ENCODE results near the gene NARF. TPM values are rescaled to one million over a fixed set of nuclear protein-coding genes. Genes with fewer than 3 reads are reported as not detected.

NARF gene
- total RNA-seq, 4 donors from 2014 or later = 33.2 to 47.5 (median 40.2) TPM

- Histone ChIP-seq H3K27ac (peak overlapping the region in 1 of 4 donors; percentile 28), H3K9me3 (no peaks in the 10 kb centered on the region), H3K36me3 (peaks cover 19 to 65% (median 45%) of the 10 kb centered on the region in 3 donors), H3K4me3 (no peak overlapping the region), H3K27me3 (no peaks in the 10 kb centered on the region), H3K4me1 (peaks cover 18 to 45% (median 18%) of the 10 kb centered on the region in 3 donors)
- TF ChIP-seq CTCF (IDR thresholded peaks at IDR 0.05) (no peak), POLR2A (IDR thresholded peaks at IDR 0.05) (no peak)
- intact Hi-C loops (cut with DNase I) = loop anchor here (5.0 kb wide), 1 partner anchor 64 kb away; no protein-coding TSS in a partner anchor
- DNase-seq = no peak
- 86 to 89% methylated on average over 8 to 14 of the region's 14 CpGs for WGBS, 2 donors
Observed at GRCh38 chr17:82487910-82488309, 29.4 kb downstream of the NARF start.

- peaks cover 13 to 52% (median 40%) of the 10 kb centered on the region in 3 donors for H3K36me3 ChIP-seq
- 63 to 68% methylated on average over 4 to 6 of the region's 8 CpGs for WGBS, 2 donors
- H3K4me1 ChIP-seq = peaks cover 24 to 57% (median 27%) of the 10 kb centered on the region in 3 donors
- DNase-seq = no peak
- no peaks in the 10 kb centered on the region for H3K9me3 ChIP-seq
- TF ChIP-seq POLR2A (IDR thresholded peaks at IDR 0.05) = no peak
- no peak for TF ChIP-seq CTCF (IDR thresholded peaks at IDR 0.05)
- no peak overlapping the region for H3K4me3 ChIP-seq
- no peaks in the 10 kb centered on the region for H3K27me3 ChIP-seq
- peak overlapping the region in 3 of 4 donors; percentile 43 to 81 (median 74) for H3K27ac ChIP-seq
- intact Hi-C loops (cut with DNase I) = loop anchor here (5.0 kb wide), 1 partner anchor 63 kb away; no protein-coding TSS in a partner anchor
Observed at GRCh38 chr17:82489117-82489516, 30.6 kb downstream of the NARF start.

- Histone ChIP-seq H3K4me1 (peaks cover 31 to 65% (median 33%) of the 10 kb centered on the region in 3 donors), H3K27ac (peak overlapping the region in 3 of 4 donors; percentile 34 to 74 (median 43)), H3K9me3 (no peaks in the 10 kb centered on the region), H3K27me3 (no peaks in the 10 kb centered on the region), H3K36me3 (peaks cover 7 to 44% (median 31%) of the 10 kb centered on the region in 3 donors), H3K4me3 (no peak overlapping the region)
- TF ChIP-seq POLR2A (IDR thresholded peaks at IDR 0.05) (no peak), CTCF (IDR thresholded peaks at IDR 0.05) (no peak)
- WGBS, 2 donors = 65 to 84% methylated on average over 17 to 20 of the region's 21 CpGs
- no peak for DNase-seq
- intact Hi-C loops (cut with DNase I) = loop anchor here (5.0 kb wide), 1 partner anchor 62 kb away; no protein-coding TSS in a partner anchor
Observed at GRCh38 chr17:82489851-82490511, 31.4 kb downstream of the NARF start.

GRCh38 chr17:82490512-82491195, 32.1 kb downstream of the NARF start:
- no peak for TF ChIP-seq CTCF (IDR thresholded peaks at IDR 0.05)
- no peak for TF ChIP-seq POLR2A (IDR thresholded peaks at IDR 0.05)
- Histone ChIP-seq H3K27ac (peak overlapping the region in 1 of 4 donors; percentile 43), H3K36me3 (peaks cover under 1 to 37% (median 24%) of the 10 kb centered on the region in 3 donors), H3K27me3 (no peaks in the 10 kb centered on the region), H3K4me3 (no peak overlapping the region), H3K9me3 (no peaks in the 10 kb centered on the region), H3K4me1 (peaks cover 36 to 72% (median 37%) of the 10 kb centered on the region in 3 donors)
- no peak for DNase-seq
- intact Hi-C loops (cut with DNase I) = no loop called here
- WGBS, 2 donors = 78 to 100% methylated on average over 1 to 22 of the region's 25 CpGs

- TF ChIP-seq POLR2A (IDR thresholded peaks at IDR 0.05) = no peak
- H3K36me3 ChIP-seq = peaks cover 0 to 32% (median 19%) of the 10 kb centered on the region in 3 donors
- H3K9me3 ChIP-seq = no peaks in the 10 kb centered on the region
- WGBS, 2 donors = 93% methylated on average over 3 to 5 of the region's 10 CpGs
- intact Hi-C loops (cut with DNase I) = no loop called here
- H3K27ac ChIP-seq = no peak overlapping the region
- H3K27me3 ChIP-seq = no peaks in the 10 kb centered on the region
- H3K4me1 ChIP-seq = peaks cover 39 to 72% (median 41%) of the 10 kb centered on the region in 3 donors
- DNase-seq = no peak
- H3K4me3 ChIP-seq = no peak overlapping the region
Observed at GRCh38 chr17:82491196-82491530, 32.6 kb downstream of the NARF start.

All from esophagus squamous epithelium (tissue), 5 donors.